GM13976 (cell line): ENCODE measurements around the gene SERAC1.

Experiments
- DNase-seq: peaks from one replicate; pipeline ENCODE4 v3.0.0; 2012; ENCODE audit warnings: low spot score
- in situ Hi-C: fragments of 300-500 bp; cut with MboI; formaldehyde crosslinking; loops from one replicate; pipeline ENCODE4 v1.12.0; 2022; ENCODE audit warnings: low sequenced_read_pairs, mixed read lengths, inconsistent platforms; ENCODE audit not compliant: unreplicated experiment
- TF ChIP-seq, protein P1 (sequence below): IDR thresholded peaks from 2 replicates; pipeline ENCODE4 v1.5.1; 2012; ENCODE audit warnings: borderline replicate concordance, mild to moderate bottlenecking; ENCODE audit not compliant: insufficient read depth; ENCODE audit errors: extremely low read depth, missing control alignments, control extremely low read depth

The SERAC1 gene

DNA sequence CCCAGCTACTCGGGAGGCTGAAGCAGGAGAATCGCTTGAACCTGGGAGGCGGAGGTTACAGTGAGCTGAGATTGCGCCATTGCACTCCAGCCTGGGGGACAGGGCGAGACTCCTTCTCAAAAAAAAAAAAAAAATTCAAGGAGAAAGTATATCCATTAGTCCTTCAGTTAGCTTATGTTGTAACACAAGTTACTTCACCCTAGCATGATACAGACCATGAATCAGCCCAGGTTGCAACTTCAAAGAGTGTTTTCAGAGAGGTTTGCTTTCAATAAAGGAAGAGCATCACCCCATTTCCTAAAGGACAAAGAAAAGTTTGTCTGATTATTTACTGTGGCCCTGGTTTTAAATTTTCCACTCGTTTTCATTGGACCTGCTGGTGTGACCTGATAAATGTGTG is 73.0 kb downstream of the SERAC1 start:
- TF ChIP-seq, protein P1, sequence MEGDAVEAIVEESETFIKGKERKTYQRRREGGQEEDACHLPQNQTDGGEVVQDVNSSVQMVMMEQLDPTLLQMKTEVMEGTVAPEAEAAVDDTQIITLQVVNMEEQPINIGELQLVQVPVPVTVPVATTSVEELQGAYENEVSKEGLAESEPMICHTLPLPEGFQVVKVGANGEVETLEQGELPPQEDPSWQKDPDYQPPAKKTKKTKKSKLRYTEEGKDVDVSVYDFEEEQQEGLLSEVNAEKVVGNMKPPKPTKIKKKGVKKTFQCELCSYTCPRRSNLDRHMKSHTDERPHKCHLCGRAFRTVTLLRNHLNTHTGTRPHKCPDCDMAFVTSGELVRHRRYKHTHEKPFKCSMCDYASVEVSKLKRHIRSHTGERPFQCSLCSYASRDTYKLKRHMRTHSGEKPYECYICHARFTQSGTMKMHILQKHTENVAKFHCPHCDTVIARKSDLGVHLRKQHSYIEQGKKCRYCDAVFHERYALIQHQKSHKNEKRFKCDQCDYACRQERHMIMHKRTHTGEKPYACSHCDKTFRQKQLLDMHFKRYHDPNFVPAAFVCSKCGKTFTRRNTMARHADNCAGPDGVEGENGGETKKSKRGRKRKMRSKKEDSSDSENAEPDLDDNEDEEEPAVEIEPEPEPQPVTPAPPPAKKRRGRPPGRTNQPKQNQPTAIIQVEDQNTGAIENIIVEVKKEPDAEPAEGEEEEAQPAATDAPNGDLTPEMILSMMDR: no peak
- no peak for DNase-seq
- in situ Hi-C loops: no loop called here

DNA sequence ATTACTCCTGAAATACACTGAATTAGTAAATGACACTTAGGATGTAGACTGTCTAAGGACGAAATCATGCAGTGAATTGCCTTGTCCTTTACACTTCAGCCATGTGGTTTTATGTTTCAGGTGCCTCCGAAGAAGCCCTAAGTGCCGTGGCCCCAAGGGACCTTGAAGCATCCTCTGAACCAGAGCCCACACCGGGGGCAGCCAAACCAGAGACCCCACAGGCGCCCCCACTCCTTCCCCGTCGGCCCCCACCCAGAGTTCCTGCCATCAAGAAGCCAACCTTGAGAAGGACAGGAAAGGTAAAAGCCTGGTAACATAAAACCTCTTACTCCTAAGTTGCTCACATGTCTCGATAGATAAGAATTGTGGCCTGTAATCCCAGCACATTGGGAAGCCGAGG is 75.3 kb downstream of the SERAC1 start:
- in situ Hi-C loops: no loop called here
- TF ChIP-seq, protein P1: no peak
- no peak for DNase-seq

DNA sequence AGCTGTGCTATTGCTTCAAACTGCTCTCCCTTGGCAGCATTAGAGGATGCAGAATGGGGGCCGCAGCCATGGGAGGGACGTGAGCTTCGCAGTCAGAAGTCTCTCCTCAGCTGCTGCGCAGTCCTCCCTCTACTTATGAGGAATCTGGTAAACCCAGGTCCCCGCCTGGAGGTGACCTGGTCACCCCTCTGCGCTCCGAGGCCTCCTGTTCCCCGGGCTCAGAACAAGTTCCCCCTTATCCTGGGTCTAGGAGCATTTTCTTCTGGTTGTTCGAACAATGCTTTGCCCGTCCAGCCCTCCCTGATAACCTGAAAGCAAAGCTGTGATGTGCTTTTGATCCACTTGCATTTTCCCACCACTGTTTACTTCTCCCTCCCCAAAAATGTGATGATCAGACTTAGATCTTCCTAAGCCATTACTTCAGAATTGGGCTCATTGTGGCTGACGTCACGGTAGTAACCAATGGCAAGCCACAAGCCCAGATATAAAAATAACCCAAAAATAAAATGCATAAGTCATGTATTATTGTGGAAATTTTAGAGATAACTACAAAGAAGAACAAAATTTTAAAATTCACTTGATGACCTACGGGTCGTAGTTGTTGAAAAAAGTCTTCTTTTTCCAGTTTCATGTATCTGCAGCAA is 80.7 kb downstream of the SERAC1 start:
- DNase-seq: no peak

GRCh38 chr6:158086504-158087223 is 81.4 kb downstream of the SERAC1 start:
- TF ChIP-seq, protein P1: no peak
- DNase-seq: peak; percentile 59
- in situ Hi-C loops: no loop called here

More for the DNA sequence above, 80.7 kb downstream of the SERAC1 start:
- in situ Hi-C loops: no loop called here
- TF ChIP-seq, protein P1: no peak

GRCh38 chr6:158086054-158086503 is 82.0 kb downstream of the SERAC1 start:
- DNase-seq: peak; percentile 18
- in situ Hi-C loops: no loop called here
- TF ChIP-seq, protein P1: no peak

DNA sequence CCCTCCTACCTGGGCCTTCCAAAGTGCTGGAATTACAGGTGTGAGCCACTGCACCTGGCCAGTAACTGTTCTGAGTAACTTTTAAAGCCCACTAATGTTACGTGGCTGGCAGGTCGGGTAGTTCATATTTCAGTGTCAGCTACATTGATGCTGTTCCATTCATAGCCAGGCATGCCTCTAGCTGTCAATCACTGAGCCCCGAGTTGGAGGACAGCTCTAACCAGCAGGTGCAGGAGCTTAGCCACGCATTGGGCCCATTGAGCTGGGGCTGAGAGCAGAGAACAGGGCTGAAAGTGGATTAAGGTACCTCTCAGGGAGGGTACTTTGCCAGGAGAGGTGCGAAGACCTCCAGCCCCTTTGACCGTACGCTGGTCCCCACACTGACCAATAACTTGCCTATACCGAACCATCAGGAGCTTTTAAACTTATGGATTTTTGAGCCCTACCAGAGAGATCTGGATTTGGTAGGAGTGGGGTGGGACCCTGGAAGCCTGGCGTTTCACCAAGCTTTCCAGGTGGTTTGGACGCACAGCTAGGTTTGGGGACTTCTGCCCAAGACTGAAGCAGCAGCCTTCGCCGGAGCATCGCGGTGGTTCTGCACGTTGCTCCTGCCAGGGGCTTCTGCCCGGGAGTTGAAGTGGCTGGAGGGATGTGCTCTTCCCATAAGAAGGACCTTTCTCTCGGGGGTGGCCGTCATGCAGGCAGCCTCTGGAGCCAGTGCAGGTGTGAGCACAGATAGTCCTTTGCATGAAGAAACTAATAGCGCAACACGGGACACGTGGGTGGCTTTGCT is 82.6 kb downstream of the SERAC1 start:
- in situ Hi-C loops: no loop called here
- TF ChIP-seq, protein P1: no peak
- no peak for DNase-seq
